ENCODE measurements around the gene STUB1. TPM values are rescaled to one million over a fixed set of nuclear protein-coding genes. Genes with fewer than 3 reads are reported as not detected.

Gene STUB1
- total RNA-seq, 1 experiment from 2014 or later, result 111 TPM

- no peak for DNase-seq (ENCODE audit: low read depth, low spot score)
- H3K4me1 ChIP-seq (ENCODE audit: control insufficient read depth in 1 of 2, insufficient read depth in 2 of 2, low read length in 2 of 2), result peaks cover 0 to 10% of the 10 kb centered on the region in 2 experiments; a peak in 1 of 4 replicates
- ATAC-seq, result 0 out of 2 replicates have a peak, but pooled peaks have one; percentile 1
- TF ChIP-seq SIN3A (IDR thresholded peaks at IDR 0.05; ENCODE audit: low read depth) (no peak), ATF3 (IDR thresholded peaks at IDR 0.05) (no peak), FOSL1 (IDR thresholded peaks at IDR 0.05; ENCODE audit: low read depth) (no peak), YY1 (IDR thresholded peaks at IDR 0.05; ENCODE audit: extremely low read depth, insufficient replicate concordance, low read depth, low read length) (no peak), REST (IDR thresholded peaks at IDR 0.05; ENCODE audit: low read depth) (no peak), ELF1 (IDR thresholded peaks at IDR 0.05; ENCODE audit: borderline replicate concordance, low read depth) (no peak), SRF (IDR thresholded peaks at IDR 0.05; ENCODE audit: low read depth) (no peak), JUND (IDR thresholded peaks at IDR 0.05) (no peak), SP1 (IDR thresholded peaks at IDR 0.05; ENCODE audit: low read depth) (no peak), EGR1 (IDR thresholded peaks at IDR 0.05; ENCODE audit: low read depth) (no peak), TCF7L2 (IDR thresholded peaks at IDR 0.05; ENCODE audit: borderline replicate concordance, extremely low read depth, insufficient read depth, insufficient read length) (no peak), CTCF (IDR thresholded peaks at IDR 0.05 in 2 of 3, conservative IDR thresholded peaks at IDR 0.05 in 1 of 3; ENCODE audit: borderline replicate concordance in 1 of 3, insufficient read depth in 1 of 3, low read depth in 2 of 3, low read length in 2 of 3) (no peak), MAX (IDR thresholded peaks at IDR 0.05) (no peak)
- TF ChIP-seq, protein P1, sequence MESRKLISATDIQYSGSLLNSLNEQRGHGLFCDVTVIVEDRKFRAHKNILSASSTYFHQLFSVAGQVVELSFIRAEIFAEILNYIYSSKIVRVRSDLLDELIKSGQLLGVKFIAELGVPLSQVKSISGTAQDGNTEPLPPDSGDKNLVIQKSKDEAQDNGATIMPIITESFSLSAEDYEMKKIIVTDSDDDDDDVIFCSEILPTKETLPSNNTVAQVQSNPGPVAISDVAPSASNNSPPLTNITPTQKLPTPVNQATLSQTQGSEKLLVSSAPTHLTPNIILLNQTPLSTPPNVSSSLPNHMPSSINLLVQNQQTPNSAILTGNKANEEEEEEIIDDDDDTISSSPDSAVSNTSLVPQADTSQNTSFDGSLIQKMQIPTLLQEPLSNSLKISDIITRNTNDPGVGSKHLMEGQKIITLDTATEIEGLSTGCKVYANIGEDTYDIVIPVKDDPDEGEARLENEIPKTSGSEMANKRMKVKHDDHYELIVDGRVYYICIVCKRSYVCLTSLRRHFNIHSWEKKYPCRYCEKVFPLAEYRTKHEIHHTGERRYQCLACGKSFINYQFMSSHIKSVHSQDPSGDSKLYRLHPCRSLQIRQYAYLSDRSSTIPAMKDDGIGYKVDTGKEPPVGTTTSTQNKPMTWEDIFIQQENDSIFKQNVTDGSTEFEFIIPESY (IDR thresholded peaks at IDR 0.05; ENCODE audit: extremely low read depth, insufficient replicate concordance, low read length), result no peak
- H3K4me2 ChIP-seq (ENCODE audit: low read length), result peak overlapping the region; percentile 40
- H3K27ac ChIP-seq (ENCODE audit: low read depth, low read length), result peak overlapping the region; percentile 78
- H3K36me3 ChIP-seq (ENCODE audit: control insufficient read depth in 1 of 2, insufficient read depth in 2 of 2, low read length in 2 of 2), result no peaks in the 10 kb centered on the region; a peak in 1 of 4 replicates
- RAD21 ChIA-PET (ENCODE audit: low non-redundant PET in 1 of 2, low total read pairs in 2 of 2, uncharacterized antibody in 2 of 2, unreplicated experiment in 2 of 2), result no interaction called here
- BruUV-seq (replicated peaks), result no TSS peak
- POLR2A ChIA-PET, result no interaction called here
- H3K9me3 ChIP-seq (ENCODE audit: control insufficient read depth in 1 of 2, insufficient read depth in 1 of 2, low read depth in 1 of 2, low read length in 2 of 2), result no peaks in the 10 kb centered on the region
- no peaks in the 10 kb centered on the region for H4K20me1 ChIP-seq (ENCODE audit: insufficient read depth)
- no peak overlapping the region for H2AFZ ChIP-seq (ENCODE audit: low read depth, low read length, poor library complexity, severe bottlenecking)
- H3K79me2 ChIP-seq (ENCODE audit: insufficient read depth, low read length), result peaks cover 26% of the 10 kb centered on the region
- no peaks in the 10 kb centered on the region for H3K9me2 ChIP-seq (ENCODE audit: insufficient read depth)
- H3K9ac ChIP-seq (ENCODE audit: low read length), result peak overlapping the region; percentile 23; the same call in 1 of the 2 replicates
- intact Hi-C loops (cut with micrococcal nuclease), result no loop called here
- H3K4me3 ChIP-seq (replicated peaks in 1 of 2; ENCODE audit: low read depth in 1 of 2, low read length in 2 of 2), result peak overlapping the region in 1 of 2 experiments; percentile 72; a peak in 2 of 4 replicates
- CTCF ChIA-PET, result no interaction called here
- H3K27me3 ChIP-seq (ENCODE audit: insufficient read depth, low read length), result no peaks in the 10 kb centered on the region
Measured at GRCh38 chr16:667113-667779, 13.0 kb upstream of the STUB1 start.
